ENCODE measurements around the gene TGM6. TPM values are rescaled to one million over a fixed set of nuclear protein-coding genes. Genes with fewer than 3 reads are reported as not detected.

TGM6 gene
- polyA plus RNA-seq, 1 experiment, result not detected

GRCh38 chr20:2340823-2341222, 39.9 kb upstream of the TGM6 start:
- H3K27ac ChIP-seq (ENCODE audit: low read depth, low read length), result no peak overlapping the region
- TF ChIP-seq, protein P1, sequence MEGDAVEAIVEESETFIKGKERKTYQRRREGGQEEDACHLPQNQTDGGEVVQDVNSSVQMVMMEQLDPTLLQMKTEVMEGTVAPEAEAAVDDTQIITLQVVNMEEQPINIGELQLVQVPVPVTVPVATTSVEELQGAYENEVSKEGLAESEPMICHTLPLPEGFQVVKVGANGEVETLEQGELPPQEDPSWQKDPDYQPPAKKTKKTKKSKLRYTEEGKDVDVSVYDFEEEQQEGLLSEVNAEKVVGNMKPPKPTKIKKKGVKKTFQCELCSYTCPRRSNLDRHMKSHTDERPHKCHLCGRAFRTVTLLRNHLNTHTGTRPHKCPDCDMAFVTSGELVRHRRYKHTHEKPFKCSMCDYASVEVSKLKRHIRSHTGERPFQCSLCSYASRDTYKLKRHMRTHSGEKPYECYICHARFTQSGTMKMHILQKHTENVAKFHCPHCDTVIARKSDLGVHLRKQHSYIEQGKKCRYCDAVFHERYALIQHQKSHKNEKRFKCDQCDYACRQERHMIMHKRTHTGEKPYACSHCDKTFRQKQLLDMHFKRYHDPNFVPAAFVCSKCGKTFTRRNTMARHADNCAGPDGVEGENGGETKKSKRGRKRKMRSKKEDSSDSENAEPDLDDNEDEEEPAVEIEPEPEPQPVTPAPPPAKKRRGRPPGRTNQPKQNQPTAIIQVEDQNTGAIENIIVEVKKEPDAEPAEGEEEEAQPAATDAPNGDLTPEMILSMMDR (IDR thresholded peaks at IDR 0.05; ENCODE audit: low read depth, low read length), result no peak
- DNase-seq (ENCODE audit: low read depth, low spot score), result no peak
- ChIA-PET CTCF (interaction anchor here (0.6 to 0.9 kb wide), 2 partner anchors 38 to 112 kb away, joined by 3 read pairs; no protein-coding TSS in a partner anchor), POLR2A (no interaction called here)
- no peak overlapping the region for H3K4me3 ChIP-seq (ENCODE audit: low read depth, low read length)
- peaks cover 2% of the 10 kb centered on the region for H3K27me3 ChIP-seq (ENCODE audit: control insufficient read depth, insufficient read depth, low read length)
- H3K9me3 ChIP-seq (ENCODE audit: control insufficient read depth, insufficient read depth, low read length), result no peaks in the 10 kb centered on the region

GRCh38 chr20:2341336-2341735, 39.4 kb upstream of the TGM6 start:
- TF ChIP-seq, protein P1 (IDR thresholded peaks at IDR 0.05; ENCODE audit: low read depth, low read length), result no peak
- CTCF ChIA-PET, result interaction anchor here (0.6 to 0.9 kb wide), 3 partner anchors 39 to 392 kb away, joined by 3 read pairs; no protein-coding TSS in a partner anchor
- POLR2A ChIA-PET, result no interaction called here
- Histone ChIP-seq H3K27ac (ENCODE audit: low read depth, low read length) (no peak overlapping the region), H3K27me3 (ENCODE audit: control insufficient read depth, insufficient read depth, low read length) (peaks cover 2% of the 10 kb centered on the region), H3K9me3 (ENCODE audit: control insufficient read depth, insufficient read depth, low read length) (no peaks in the 10 kb centered on the region), H3K4me3 (ENCODE audit: low read depth, low read length) (no peak overlapping the region)
- no peak for DNase-seq (ENCODE audit: low read depth, low spot score)

GRCh38 chr20:2342243-2342642, 38.5 kb upstream of the TGM6 start:
- Histone ChIP-seq H3K9me3 (ENCODE audit: control insufficient read depth, insufficient read depth, low read length) (peaks cover under 1% of the 10 kb centered on the region; the same call in 1 of the 2 replicates), H3K4me3 (ENCODE audit: low read depth, low read length) (no peak overlapping the region), H3K27ac (ENCODE audit: low read depth, low read length) (no peak overlapping the region), H3K27me3 (ENCODE audit: control insufficient read depth, insufficient read depth, low read length) (peaks cover 2% of the 10 kb centered on the region)
- ChIA-PET CTCF (interaction anchor here (1.2 kb wide), 1 partner anchor 9 kb away, joined by 3 read pairs; no protein-coding TSS in a partner anchor), POLR2A (no interaction called here)
- TF ChIP-seq, protein P1 (IDR thresholded peaks at IDR 0.05; ENCODE audit: low read depth, low read length), result no peak
- DNase-seq (ENCODE audit: low read depth, low spot score), result no peak

GRCh38 chr20:2346188-2346587, 34.5 kb upstream of the TGM6 start:
- CTCF ChIA-PET, result interaction anchor here (1.0 kb wide), 1 partner anchor 138 kb away, joined by 3 read pairs; no protein-coding TSS in a partner anchor
- Histone ChIP-seq H3K4me3 (ENCODE audit: low read depth, low read length) (no peak overlapping the region), H3K27me3 (ENCODE audit: control insufficient read depth, insufficient read depth, low read length) (no peaks in the 10 kb centered on the region), H3K9me3 (ENCODE audit: control insufficient read depth, insufficient read depth, low read length) (peaks cover 3% of the 10 kb centered on the region; the same call in 1 of the 2 replicates), H3K27ac (ENCODE audit: low read depth, low read length) (no peak overlapping the region)
- TF ChIP-seq, protein P1 (IDR thresholded peaks at IDR 0.05; ENCODE audit: low read depth, low read length), result no peak
- no peak for DNase-seq (ENCODE audit: low read depth, low spot score)
- POLR2A ChIA-PET, result no interaction called here

DNA sequence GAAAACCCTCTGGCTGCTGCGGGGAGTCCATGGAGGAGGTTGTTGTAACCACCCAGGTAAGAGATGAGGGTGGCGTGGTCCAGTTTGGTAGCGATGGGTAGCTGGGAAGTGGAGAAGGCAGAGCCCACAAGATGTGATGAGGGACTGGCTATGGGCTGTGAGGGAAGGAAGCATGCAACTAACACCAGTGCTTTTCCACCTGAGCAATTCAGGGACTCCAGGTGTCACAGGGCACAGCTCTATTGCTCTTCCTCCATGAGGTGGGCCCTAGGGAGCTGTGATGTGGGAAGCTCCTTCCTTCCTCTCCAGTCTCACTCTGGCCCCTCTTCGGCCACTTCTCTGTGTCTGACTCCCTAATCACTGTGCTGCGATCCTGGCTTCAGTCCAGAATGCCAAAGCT, 32.4 kb upstream of the TGM6 start:
- POLR2A ChIA-PET, result no interaction called here
- no peak for DNase-seq (ENCODE audit: low read depth, low spot score)
- Histone ChIP-seq H3K4me3 (ENCODE audit: low read depth, low read length) (no peak overlapping the region), H3K27me3 (ENCODE audit: control insufficient read depth, insufficient read depth, low read length) (no peaks in the 10 kb centered on the region), H3K9me3 (ENCODE audit: control insufficient read depth, insufficient read depth, low read length) (peaks cover 3% of the 10 kb centered on the region; the same call in 1 of the 2 replicates), H3K27ac (ENCODE audit: low read depth, low read length) (no peak overlapping the region)
- TF ChIP-seq, protein P1 (IDR thresholded peaks at IDR 0.05; ENCODE audit: low read depth, low read length), result no peak
- CTCF ChIA-PET, result no interaction called here

Data from AG04450 (cell line).